GM12878 (cell line): ENCODE results near the gene HNRNPAB. TPM values are rescaled to one million over a fixed set of nuclear protein-coding genes. Genes with fewer than 3 reads are reported as not detected.

Experiments
- ATAC-seq: fragments of 200-7000 bp; cut with Tn5 transposase; 3 replicates; pipeline ENCODE4 v1.9.1; 2020; ENCODE audit warnings: mild to moderate bottlenecking, moderate library complexity
- BruUV-seq: library from RNA; stranded (reverse); fragments of 400-500 nt; replicated peaks from 2 replicates; lab custom pipeline; 2021; lab: Mats Ljungman, UMichigan
- CTCF ChIA-PET: fragments of 300-600 bp; sonication (Branson Sonifier 250); formaldehyde crosslinking; extraction: SDS; loops from one replicate; lab custom pipeline; 2021; ENCODE audit warnings: inconsistent platforms; lab: Yijun Ruan, JAX
- POLR2A ChIA-PET: fragments of 350-600 bp; formaldehyde crosslinking; extraction: SDS; loops from one replicate; lab custom pipeline; 2021; ENCODE audit warnings: inconsistent platforms; lab: Charles Lee
- RAD21 ChIA-PET: fragments of 300-600 bp; sonication (Branson Sonifier 250); formaldehyde crosslinking; loops from one replicate; lab custom pipeline; 2023; ENCODE audit warnings: antibody characterized with exemption; ENCODE audit not compliant: unreplicated experiment; lab: Charles Lee
- SMC1A ChIA-PET: fragments of 300-600 bp; sonication (Branson Sonifier 250); formaldehyde crosslinking; loops from one replicate; lab custom pipeline; 2023; ENCODE audit not compliant: unreplicated experiment, uncharacterized antibody; lab: Charles Lee
- DNase-seq: peaks from one replicate; pipeline ENCODE4 v3.0.0-alpha.2; 2011; ENCODE audit warnings: low read depth, low spot score
- FAIRE-seq: peaks from 3 replicates; lab custom pipeline; 2011; peaks lifted over from hg19 to GRCh38; lab: Jason Lieb, UNC
- H2AFZ ChIP-seq: 2 replicates; pipeline ENCODE4 v1.6.0; 2011; ENCODE audit warnings: low read depth, low read length, control low read depth; ENCODE audit not compliant: control insufficient read depth
- H3K27ac ChIP-seq: 2 replicates; pipeline ENCODE4 v1.5.1; 2011; ENCODE audit warnings: control low read depth; ENCODE audit not compliant: control insufficient read depth, insufficient read depth
- H3K27me3 ChIP-seq, 2 experiments: replicated peaks in 1 of 2; 2 replicates each; pipeline versions ENCODE4 v1.6.0 to v1.6.1; 2011; ENCODE audit warnings: low read length in 1 of 2; ENCODE audit not compliant: control insufficient read depth in 2 of 2, insufficient read depth in 2 of 2
- H3K36me3 ChIP-seq, 2 experiments: 2 replicates each; pipeline ENCODE4 v1.5.1; 2011; ENCODE audit warnings: low read length in 1 of 2; ENCODE audit not compliant: control insufficient read depth in 2 of 2, insufficient read depth in 2 of 2
- H3K4me1 ChIP-seq: 2 replicates; pipeline ENCODE4 v1.6.1; 2011; ENCODE audit warnings: mild to moderate bottlenecking, low read length, moderate library complexity, mixed read lengths; ENCODE audit not compliant: control insufficient read depth, insufficient read depth
- H3K4me2 ChIP-seq: 2 replicates; pipeline ENCODE4 v1.6.0; 2011; ENCODE audit warnings: control low read depth; ENCODE audit not compliant: control insufficient read depth, insufficient read depth
- H3K4me3 ChIP-seq: fragments of 200-600 bp; sonication (generic); 2 replicates; pipeline ENCODE4 v1.5.1; 2016
- H3K79me2 ChIP-seq: 2 replicates; pipeline ENCODE4 v1.6.0; 2011; ENCODE audit warnings: low read length; ENCODE audit not compliant: control insufficient read depth, insufficient read depth
- H3K9ac ChIP-seq: 2 replicates; pipeline ENCODE4 v1.8.0; 2011; ENCODE audit warnings: low read length, control low read depth, mixed read lengths; ENCODE audit not compliant: control insufficient read depth, insufficient read depth
- H3K9me3 ChIP-seq: replicated peaks from 3 replicates; pipeline ENCODE4 v1.5.1; 2011; ENCODE audit warnings: mild to moderate bottlenecking, low read length; ENCODE audit not compliant: control insufficient read depth, insufficient read depth
- H4K20me1 ChIP-seq: 2 replicates; pipeline ENCODE4 v1.6.0; 2011; ENCODE audit not compliant: control insufficient read depth, insufficient read depth
- IRF3 ChIP-seq: fragments of 450-650 bp; IDR thresholded peaks from 2 replicates; pipeline ENCODE4 v1.6.1; 2014; ENCODE audit warnings: mild to moderate bottlenecking
- POLR2A ChIP-seq: IDR thresholded peaks from 2 replicates; pipeline ENCODE4 v1.6.1; 2011; ENCODE audit warnings: low read depth, mild to moderate bottlenecking, low read length
- POLR2AphosphoS2 ChIP-seq: IDR thresholded peaks from 2 replicates; pipeline ENCODE4 v1.6.1; 2011; ENCODE audit warnings: low read depth, mild to moderate bottlenecking, low read length, improper control_type of control experiment, moderate library complexity
- POLR2AphosphoS5 ChIP-seq: IDR thresholded peaks from 2 replicates; pipeline ENCODE4 v1.6.1; 2011; ENCODE audit warnings: mild to moderate bottlenecking, low read length, inconsistent platforms
- SMAD5 ChIP-seq: IDR thresholded peaks from 2 replicates; pipeline ENCODE4 v1.6.1; 2016; ENCODE audit warnings: antibody characterized with exemption, low read depth
- SMC3 ChIP-seq: IDR thresholded peaks from 2 replicates; pipeline ENCODE4 v1.6.1; 2011; ENCODE audit warnings: low read length, improper control_type of control experiment, borderline replicate concordance
- ZNF217 ChIP-seq: fragments of 450-650 bp; IDR thresholded peaks from 2 replicates; pipeline ENCODE4 v1.6.1; 2017; ENCODE audit warnings: antibody characterized with exemption, mild to moderate bottlenecking
- ZNF592 ChIP-seq: fragments of 450-650 bp; IDR thresholded peaks from 2 replicates; pipeline ENCODE4 v1.6.1; 2017; ENCODE audit warnings: mild to moderate bottlenecking, moderate library complexity
- WGBS: methylation state at CpG from one replicate; pipeline ENCODE4 v1.1.6; 2016; ENCODE audit warnings: low lambda C conversion rate; ENCODE audit not compliant: insufficient replicate concordance, insufficient coverage; ENCODE audit errors: missing lambda C conversion rate; 5-methylcytosine and 5-hydroxymethylcytosine counted together
- in situ Hi-C: fragments of 300-500 bp; cut with MboI; formaldehyde crosslinking; loops from 9 replicates; pipeline ENCODE4 v1.14.3; 2018; ENCODE audit warnings: mixed read lengths
- intact Hi-C: fragments of 100-400 bp; cut with micrococcal nuclease; formaldehyde crosslinking; loops from one replicate; pipeline ENCODE4 v1.14.2; 2022; ENCODE audit not compliant: unreplicated experiment
- polyA plus RNA-seq, 11 experiments: library from polyadenylated mRNA; depleted of rRNA in 4 of 11; unstranded in 6 of 11; stranded (reverse) in 5 of 11; fragments of >200 nt; fragmentation: Nextera tagmentation in 4 of 11; fragmentation: Illumina TruSeq in 1 of 11; extraction: Ambion mirVana in 4 of 11; extraction: Trizol in 1 of 11; gene quantifications; 1 replicate in 1 of 11; 2 replicates in 10 of 11; pipeline versions ENCODE4 v1.2.1 to v1.2.3, GENCODE V29; 2011 to 2016; ENCODE audit warnings: inconsistent platforms in 2 of 11, missing spikeins in 2 of 11, low read depth in 1 of 11
- total RNA-seq, 4 experiments: library from RNA; depleted of rRNA in 3 of 4; stranded (reverse); fragments of >200 nt in 3 of 4; fragmentation: Illumina TruSeq in 1 of 4; extraction: Trizol in 1 of 4; gene quantifications; 2 replicates each; pipeline versions ENCODE4 v1.2.1 to v1.2.3, GENCODE V29; 2013 to 2021

HNRNPAB gene
- total and polyA plus RNA-seq, 10 of the 15 experiments (the other 5 are each of a cell fraction or from before 2014, with no cell fraction given) = 42.3 to 330 (median 230) TPM

- intact Hi-C loops = no loop called here
- Histone ChIP-seq H3K9me3 (no peaks in the 10 kb centered on the region), H3K27me3 (no peaks in the 10 kb centered on the region), H3K4me3 (peak overlapping the region; percentile 37; the same call in 1 of the 2 replicates), H3K9ac (peak overlapping the region; percentile 26; the same call in 1 of the 2 replicates), H3K4me2 (peak overlapping the region; percentile 66), H3K4me1 (peaks cover 15% of the 10 kb centered on the region), H3K79me2 (peaks cover 62% of the 10 kb centered on the region), H4K20me1 (peaks cover 24% of the 10 kb centered on the region), H3K36me3 (peaks cover 47 to 52% of the 10 kb centered on the region in 2 experiments), H2AFZ (no peak overlapping the region), H3K27ac (no peak overlapping the region)
- in situ Hi-C loops = no loop called here
- ChIA-PET POLR2A (interaction anchor here (0.6 to 1.9 kb wide), 2 partner anchors 23 to 1009 kb away, joined by 3 to 4 read pairs; no protein-coding TSS in a partner anchor), RAD21 (no interaction called here), CTCF (interaction anchor here (1.4 to 2.8 kb wide), 2 partner anchors 8 to 27 kb away, joined by 5 to 12 read pairs; no protein-coding TSS in a partner anchor), SMC1A (interaction anchor here (1.0 to 2.1 kb wide), 2 partner anchors 8 to 23 kb away, joined by 5 to 6 read pairs; no protein-coding TSS in a partner anchor)
- 100% methylated on average over 1 of the region's 1 CpG for WGBS
- TF ChIP-seq POLR2AphosphoS5 (peak; percentile 56; the same call in 1 of the 2 replicates), ZNF217 (no peak), POLR2A (peak; percentile 64), IRF3 (no peak), POLR2AphosphoS2 (no peak), SMAD5 (0 out of 2 replicates have a peak, but pooled peaks have one; percentile 44), SMC3 (no peak), ZNF592 (no peak)
- no TSS peak for BruUV-seq
- DNase-seq (no peak), ATAC-seq (no peak), FAIRE-seq (no peak)
Observed at GRCh38 chr5:178207917-178208280, 3.6 kb downstream of the HNRNPAB start.
